GM12873 (cell line): ENCODE results near the gene PHTF2.
A peak's percentile ranks its signal among the peaks of the same experiment; 100 is the strongest.

Source experiments
- CTCF ChIP-seq: IDR thresholded peaks from 2 replicates; pipeline ENCODE4 v1.5.1; 2012; ENCODE audit warnings: low read depth, mild to moderate bottlenecking, moderate library complexity, low read length, control low read depth; ENCODE audit not compliant: insufficient read depth; ENCODE audit errors: missing control alignments

PHTF2 gene

GRCh38 chr7:77940647-77941046 lies 142.1 kb downstream of the PHTF2 start:
- TF ChIP-seq CTCF = peak; percentile 42

GRCh38 chr7:77942431-77942830 lies 143.9 kb downstream of the PHTF2 start:
- TF ChIP-seq CTCF = no peak

GRCh38 chr7:77944183-77945182 lies 145.9 kb downstream of the PHTF2 start:
- no peak for TF ChIP-seq CTCF

GRCh38 chr7:77950548-77950947 lies 152.0 kb downstream of the PHTF2 start:
- no peak for TF ChIP-seq CTCF

- no peak for TF ChIP-seq CTCF
Observed at GRCh38 chr7:77954773-77955555, 156.4 kb downstream of the PHTF2 start.

- no peak for TF ChIP-seq CTCF
Observed at GRCh38 chr7:77958436-77958835, 159.9 kb downstream of the PHTF2 start.

GRCh38 chr7:77959080-77959479 lies 160.5 kb downstream of the PHTF2 start:
- TF ChIP-seq CTCF = no peak
